Central memory CD8-positive, alpha-beta T cell (primary cell): Measurements from ENCODE around the gene GPR119.
"Not testable (repeated sequence)": the region's sequence is repeated elsewhere in the genome, so short reads cannot be mapped to it uniquely, and the experiment has no call there.

Experiments
- ATAC-seq: fragments of 150-1000 bp; cut with Tn5 transposase; replicated peaks from 2 replicates; pipeline ENCODE4 v1.10.0; 2022; ENCODE audit warnings: mild to moderate bottlenecking, moderate FRiP score, moderate number of reproducible peaks; ENCODE audit not compliant: poor library complexity, severe bottlenecking; ENCODE audit errors: extremely low read depth
- DNase-seq, 2 donors: peaks; one replicate each; pipeline ENCODE4 v3.0.0; 2021; ENCODE audit warnings: low spot score in 2 of 2
- H3K27ac Mint-ChIP-seq: one replicate; pipeline ENCODE4 v1.8.0; 2022; ENCODE audit warnings: low read depth, mild to moderate bottlenecking, moderate library complexity, mixed read lengths
- H3K27me3 Mint-ChIP-seq: one replicate; pipeline ENCODE4 v1.8.0; 2022; ENCODE audit warnings: mixed read lengths
- H3K36me3 Mint-ChIP-seq: one replicate; pipeline ENCODE4 v1.8.0; 2022; ENCODE audit warnings: mild to moderate bottlenecking, moderate library complexity, mixed read lengths; ENCODE audit not compliant: insufficient read depth
- H3K4me1 Mint-ChIP-seq: one replicate; pipeline ENCODE4 v1.8.0; 2022; ENCODE audit warnings: mixed read lengths
- H3K4me3 Mint-ChIP-seq: one replicate; pipeline ENCODE4 v1.8.0; 2022; ENCODE audit warnings: mild to moderate bottlenecking, moderate library complexity, mixed read lengths
- H3K9me3 Mint-ChIP-seq: one replicate; pipeline ENCODE4 v1.8.0; 2022; ENCODE audit warnings: mixed read lengths

The GPR119 gene

DNA sequence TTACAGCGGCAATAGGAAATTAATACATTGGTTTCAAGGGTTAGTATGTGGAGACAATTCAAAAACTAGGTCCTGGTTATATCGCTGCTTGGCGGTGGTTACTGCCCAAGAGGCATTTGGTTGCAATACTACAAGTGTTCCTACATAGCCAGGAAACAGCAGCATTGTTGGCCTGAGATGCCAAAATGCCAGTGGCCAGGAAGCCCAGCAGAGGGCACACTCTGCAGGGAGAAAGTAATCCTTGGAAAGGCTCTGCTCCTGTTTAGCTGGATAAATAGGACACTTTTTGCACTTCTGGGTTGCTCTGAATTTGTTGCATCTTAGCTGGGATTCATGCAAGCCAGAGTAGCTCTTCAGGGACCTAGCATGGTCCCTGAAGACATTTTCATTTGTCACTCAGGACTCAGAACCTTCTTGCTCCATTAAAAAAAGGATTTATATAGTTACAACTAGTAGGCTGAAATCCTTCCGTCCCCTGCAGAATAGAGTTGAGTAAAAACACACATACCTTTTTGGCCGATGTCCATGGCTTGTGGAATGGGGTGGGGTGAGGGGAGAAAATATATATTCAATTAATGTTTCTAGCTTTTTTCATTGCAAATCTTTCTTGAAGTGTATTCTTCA, 8.1 kb upstream of the GPR119 start:
- DNase-seq (no peak), ATAC-seq (no peak)
- Mint-ChIP-seq H3K27ac (no peak overlapping the region), H3K9me3 (no peaks in the 10 kb centered on the region), H3K4me3 (no peak overlapping the region), H3K36me3 (no peaks in the 10 kb centered on the region), H3K27me3 (peaks cover 34% of the 10 kb centered on the region), H3K4me1 (no peaks in the 10 kb centered on the region)

DNA sequence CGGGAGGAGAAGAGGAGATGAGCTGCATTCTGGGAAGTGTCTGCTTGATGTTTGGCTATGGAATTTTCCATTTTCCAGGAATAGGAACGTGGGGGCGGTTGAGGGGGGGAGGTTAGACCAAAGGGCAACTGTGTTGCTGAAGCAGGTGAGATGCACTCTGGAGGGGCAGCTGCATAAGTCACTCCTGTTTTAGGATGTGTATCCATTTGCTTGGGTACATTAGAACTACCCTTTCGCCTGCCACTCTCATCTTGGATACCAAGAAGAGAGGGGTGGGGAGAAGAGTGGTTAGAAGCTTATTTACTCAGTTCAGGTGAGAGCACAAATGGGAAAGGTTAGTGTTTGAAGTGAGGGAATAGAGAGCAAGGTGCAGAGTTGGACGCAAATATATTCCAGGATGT, 934 bp upstream of the GPR119 start:
- H3K9me3 Mint-ChIP-seq: no peaks in the 10 kb centered on the region

DNA sequence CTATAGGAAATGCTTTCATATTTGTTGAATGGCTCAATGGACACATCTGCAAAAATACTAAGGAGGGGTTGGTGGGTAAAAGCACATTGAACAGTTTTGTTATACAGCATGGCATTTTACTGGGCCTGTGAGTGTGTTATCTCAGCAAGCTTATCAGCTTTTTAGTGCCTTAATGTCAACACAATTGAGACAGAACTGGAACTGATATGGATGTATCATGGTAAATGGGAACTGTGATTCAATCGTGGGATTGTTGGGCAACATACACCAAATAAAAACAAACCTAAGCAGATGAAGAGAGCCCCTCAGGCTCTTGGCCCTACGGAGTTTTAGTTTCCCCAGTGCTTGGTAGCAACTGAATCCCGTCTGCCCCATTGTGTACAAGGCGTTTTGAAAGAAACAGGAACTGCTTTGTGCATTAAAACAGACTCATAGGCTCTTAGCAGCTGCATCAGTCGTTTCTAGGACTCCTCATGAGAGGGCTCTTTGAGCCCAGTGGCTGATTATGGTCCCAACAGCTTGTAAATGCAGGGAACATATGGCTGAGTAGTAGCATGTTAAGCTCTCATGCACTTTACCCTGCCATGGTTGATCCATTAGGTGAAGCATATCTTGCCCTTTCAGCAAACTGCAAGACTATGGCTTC, 7.3 kb downstream of the GPR119 start:
- no peaks in the 10 kb centered on the region for H3K9me3 Mint-ChIP-seq
- H3K4me3 Mint-ChIP-seq: no peak overlapping the region
- H3K27me3 Mint-ChIP-seq: no peaks in the 10 kb centered on the region
- no peaks in the 10 kb centered on the region for H3K36me3 Mint-ChIP-seq
- no peak overlapping the region for H3K27ac Mint-ChIP-seq
- no peaks in the 10 kb centered on the region for H3K4me1 Mint-ChIP-seq
- DNase-seq: no peak
- ATAC-seq: no peak

More for the DNA sequence above, 934 bp upstream of the GPR119 start:
- no peak for ATAC-seq
- H3K27me3 Mint-ChIP-seq: no peaks in the 10 kb centered on the region
- DNase-seq: no peak
- no peak overlapping the region for H3K4me3 Mint-ChIP-seq
- no peaks in the 10 kb centered on the region for H3K4me1 Mint-ChIP-seq
- no peak overlapping the region for H3K27ac Mint-ChIP-seq
- H3K36me3 Mint-ChIP-seq: no peaks in the 10 kb centered on the region

DNA sequence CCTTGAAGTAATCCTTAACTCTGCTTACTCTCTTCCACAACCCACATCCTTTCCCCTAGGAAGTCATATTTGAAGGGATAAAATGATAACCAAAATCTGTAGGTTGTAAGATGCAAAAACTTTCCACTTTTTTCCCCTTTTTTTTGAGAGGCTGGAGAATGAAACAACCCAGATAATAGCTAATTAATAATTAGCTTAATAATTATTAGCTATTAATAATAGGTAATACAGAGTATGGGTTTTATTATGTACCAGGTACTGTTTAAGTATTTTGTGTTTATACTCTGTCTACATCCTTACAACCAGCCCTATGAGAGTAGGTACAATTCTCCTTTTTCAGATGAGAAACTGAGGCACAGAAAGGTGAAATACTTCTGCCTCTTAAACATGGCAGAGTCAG, 9.4 kb downstream of the GPR119 start:
- no peaks in the 10 kb centered on the region for H3K9me3 Mint-ChIP-seq
- ATAC-seq (no peak), DNase-seq (no peak)
- H3K4me1 Mint-ChIP-seq: no peaks in the 10 kb centered on the region
- H3K27me3 Mint-ChIP-seq: no peaks in the 10 kb centered on the region
- no peak overlapping the region for H3K27ac Mint-ChIP-seq
- no peaks in the 10 kb centered on the region for H3K36me3 Mint-ChIP-seq
- no peak overlapping the region for H3K4me3 Mint-ChIP-seq

DNA sequence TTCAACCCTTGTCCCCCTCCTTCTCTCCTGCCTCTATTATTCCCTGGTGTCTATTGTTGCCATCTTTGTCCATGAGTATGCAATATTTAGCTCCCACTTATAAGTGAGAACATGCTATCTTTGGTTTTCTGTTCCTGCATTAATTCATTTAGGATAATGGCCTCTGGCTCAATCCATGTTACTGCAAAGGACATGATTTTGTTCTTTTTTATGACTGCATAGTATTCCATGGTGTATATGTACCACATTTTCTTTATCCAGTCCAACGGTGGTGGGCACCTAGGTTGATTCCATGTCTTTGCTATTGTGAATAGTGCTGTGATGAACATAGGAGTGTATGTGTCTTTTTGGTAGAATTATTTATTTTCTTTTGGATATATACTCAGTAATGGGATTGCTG, 33.4 kb downstream of the GPR119 start:
- ATAC-seq, H3K27me3 Mint-ChIP-seq, DNase-seq, H3K4me3 Mint-ChIP-seq, H3K9me3 Mint-ChIP-seq, H3K27ac Mint-ChIP-seq, H3K4me1 Mint-ChIP-seq: not testable (repeated sequence)
- peaks cover 11% of the 10 kb centered on the region for H3K36me3 Mint-ChIP-seq

DNA sequence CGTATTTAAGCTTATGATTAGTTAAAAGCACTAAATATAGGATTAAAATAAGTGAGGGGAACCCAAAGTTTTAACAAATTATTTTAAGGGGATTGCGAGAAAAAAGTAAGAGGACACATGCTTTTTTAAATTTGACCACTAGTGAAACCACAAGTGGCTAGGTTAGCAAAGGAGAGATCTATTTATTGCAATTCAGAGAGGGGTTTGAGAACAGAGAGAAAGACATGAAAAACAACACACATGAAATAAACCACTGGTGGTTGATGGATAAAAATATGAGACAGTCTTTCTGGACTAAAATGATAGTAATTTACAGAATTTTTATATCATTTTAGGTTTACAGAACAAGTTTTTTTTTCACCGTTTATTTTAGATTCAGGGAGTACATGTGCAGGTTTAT, 33.9 kb downstream of the GPR119 start:
- ATAC-seq: no peak
- H3K4me1 Mint-ChIP-seq: no peaks in the 10 kb centered on the region
- no peak overlapping the region for H3K27ac Mint-ChIP-seq
- H3K27me3 Mint-ChIP-seq: no peaks in the 10 kb centered on the region
- no peaks in the 10 kb centered on the region for H3K9me3 Mint-ChIP-seq
- no peak for DNase-seq
- peaks cover 8% of the 10 kb centered on the region for H3K36me3 Mint-ChIP-seq
- no peak overlapping the region for H3K4me3 Mint-ChIP-seq

DNA sequence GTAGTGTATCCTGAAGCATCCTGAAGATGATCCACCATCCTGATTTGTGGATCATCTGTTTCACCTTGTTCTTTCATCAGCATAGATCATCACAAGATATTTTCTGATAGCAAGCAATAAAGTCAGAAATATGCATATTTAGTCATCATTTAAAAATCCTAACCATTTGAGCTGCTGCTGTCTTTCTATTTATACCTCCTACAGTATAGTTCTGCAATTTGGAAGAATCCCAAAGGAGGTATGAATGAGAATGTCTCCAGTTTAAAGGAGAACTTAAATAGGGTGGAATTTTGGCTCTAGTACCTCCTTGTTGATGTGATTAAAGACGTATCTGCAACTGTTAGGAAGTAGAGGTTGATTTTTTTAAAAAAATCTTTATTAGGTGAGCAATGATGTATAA, 38.2 kb downstream of the GPR119 start:
- no peak overlapping the region for H3K27ac Mint-ChIP-seq
- no peak overlapping the region for H3K4me3 Mint-ChIP-seq
- DNase-seq: no peak
- no peaks in the 10 kb centered on the region for H3K27me3 Mint-ChIP-seq
- peaks cover 13% of the 10 kb centered on the region for H3K36me3 Mint-ChIP-seq
- H3K4me1 Mint-ChIP-seq: peaks cover 9% of the 10 kb centered on the region
- no peak for ATAC-seq
- no peaks in the 10 kb centered on the region for H3K9me3 Mint-ChIP-seq

DNA sequence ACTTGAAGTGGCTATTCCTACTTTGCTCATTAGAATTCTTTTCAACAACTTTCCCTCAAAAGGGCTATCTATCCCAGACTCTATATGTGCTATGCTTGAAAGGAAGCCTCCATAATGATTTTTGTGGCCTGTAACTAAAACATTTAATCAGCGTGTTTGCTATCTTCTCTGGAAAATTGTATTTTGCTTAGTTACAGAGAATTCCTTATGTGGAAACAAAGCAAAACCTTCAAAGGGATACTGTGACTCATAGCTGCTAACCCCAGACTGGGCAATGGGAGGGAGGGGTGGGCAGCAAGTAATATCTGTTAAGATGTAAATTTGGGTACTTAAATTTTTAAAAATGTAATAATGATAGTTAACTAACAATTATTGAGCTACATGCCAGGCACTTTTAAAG, 42.1 kb downstream of the GPR119 start:
- H3K27me3 Mint-ChIP-seq: no peaks in the 10 kb centered on the region
- peaks cover 33% of the 10 kb centered on the region for H3K4me1 Mint-ChIP-seq
- no peak overlapping the region for H3K4me3 Mint-ChIP-seq
- ATAC-seq: no peak
- no peak for DNase-seq
- H3K9me3 Mint-ChIP-seq: no peaks in the 10 kb centered on the region
- H3K36me3 Mint-ChIP-seq: peaks cover 11% of the 10 kb centered on the region
- no peak overlapping the region for H3K27ac Mint-ChIP-seq

DNA sequence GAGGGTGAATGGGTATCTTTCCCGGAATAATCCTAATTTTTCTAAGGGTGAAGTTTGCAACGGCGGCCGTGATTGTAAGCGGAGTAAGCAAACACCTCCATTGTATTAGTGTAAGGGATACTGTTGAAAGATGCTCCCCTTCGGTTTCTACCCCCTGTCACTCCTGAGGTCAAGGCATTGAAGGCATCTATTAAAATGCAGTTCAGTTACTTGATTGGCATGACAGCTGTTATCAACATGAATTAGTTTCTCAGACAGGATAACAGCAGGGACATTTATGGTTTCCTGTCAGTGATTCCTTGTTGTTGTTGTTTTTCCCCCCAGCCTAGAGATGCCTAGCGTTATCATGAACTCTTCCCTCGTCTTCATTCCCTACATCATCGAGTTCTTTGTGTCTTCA, 45.2 kb downstream of the GPR119 start:
- Mint-ChIP-seq H3K27ac (peak overlapping the region; percentile 95), H3K4me3 (peak overlapping the region; percentile 99), H3K4me1 (peaks cover 33% of the 10 kb centered on the region), H3K27me3 (no peaks in the 10 kb centered on the region), H3K9me3 (no peaks in the 10 kb centered on the region), H3K36me3 (peaks cover 6% of the 10 kb centered on the region)
- no peak for ATAC-seq
- DNase-seq: no peak

DNA sequence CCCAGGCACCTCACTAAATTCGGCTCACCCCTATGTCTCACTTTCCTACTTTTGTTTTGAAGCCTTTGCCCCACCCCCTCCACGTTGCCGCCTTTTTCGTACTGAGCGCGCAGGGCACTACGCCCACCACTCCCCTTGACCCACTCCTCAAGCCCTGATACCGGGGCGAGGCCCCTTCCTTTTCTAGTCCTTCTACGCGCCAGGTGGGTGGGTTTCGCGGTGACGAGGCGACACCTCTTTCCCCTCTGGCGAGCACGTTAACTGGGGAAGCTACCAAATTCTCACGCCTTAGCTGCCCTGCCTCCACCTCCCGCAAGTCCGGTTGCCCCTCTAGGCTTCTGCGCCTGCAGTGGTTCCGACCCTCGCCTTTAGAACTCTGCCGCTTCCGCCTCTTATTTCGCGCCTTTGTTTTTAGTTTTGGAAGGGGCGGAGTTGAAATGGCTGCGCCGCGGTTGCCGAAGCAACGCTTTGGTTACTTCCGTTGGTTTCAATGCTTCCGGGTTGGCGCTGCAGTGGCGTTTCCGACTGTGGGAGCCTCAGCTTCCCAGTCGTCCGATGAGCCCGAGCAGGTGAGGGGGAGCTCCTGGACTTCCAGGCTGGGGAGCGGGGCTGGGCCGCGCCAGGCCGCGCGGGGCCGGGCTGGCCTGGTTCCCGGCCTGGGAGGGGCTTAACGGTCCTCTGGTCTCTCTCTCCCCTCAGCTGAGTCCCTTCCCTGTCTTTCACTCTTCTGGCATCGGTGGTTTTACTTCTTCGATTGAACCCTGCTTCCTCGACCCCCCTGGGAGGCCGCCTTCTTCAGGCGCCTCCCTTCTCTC, 45.9 kb downstream of the GPR119 start, which contains the start of gene SLC25A14:
Gene SLC25A14, plus strand, starts transcription at position 512 of the 815 bp plus-strand sequence. CDS start 360 bp downstream, outside the sequence.
- peak within 1 kb of the TSS; percentile 99 for H3K4me3 Mint-ChIP-seq
- peaks cover 4% of the 10 kb centered on the region for H3K36me3 Mint-ChIP-seq
- H3K27me3 Mint-ChIP-seq: no peaks in the 10 kb centered on the region
- H3K9me3 Mint-ChIP-seq: no peaks in the 10 kb centered on the region
- peaks cover 31% of the 10 kb centered on the region for H3K4me1 Mint-ChIP-seq
- H3K27ac Mint-ChIP-seq: peak within 1 kb of the TSS; percentile 95
- DNase-seq (peak; percentile 42 to 57), ATAC-seq (peak; percentile 95)

DNA sequence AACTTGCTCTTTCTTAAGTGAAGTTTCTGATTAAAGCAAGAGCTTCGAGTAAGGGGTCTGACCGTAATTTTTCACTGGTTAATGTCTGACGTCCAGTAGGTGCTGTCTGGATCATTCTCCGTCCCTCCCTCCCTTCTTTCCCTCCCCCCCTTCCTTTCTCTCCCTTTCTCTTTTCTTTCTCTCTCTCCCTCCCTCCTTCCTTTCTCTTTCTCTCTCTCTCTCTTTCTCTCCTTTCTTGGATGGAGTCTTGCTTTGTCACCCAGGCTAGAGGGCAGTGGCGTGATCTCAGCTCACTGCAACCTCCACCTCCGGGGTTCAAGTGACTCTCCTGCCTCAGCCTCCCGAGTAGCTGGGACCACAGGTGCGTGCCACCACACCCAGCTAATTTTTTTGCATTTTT, 46.6 kb downstream of the GPR119 start:
- H3K27me3 Mint-ChIP-seq, H3K36me3 Mint-ChIP-seq, DNase-seq, H3K9me3 Mint-ChIP-seq, ATAC-seq: not testable (repeated sequence)
- H3K4me3 Mint-ChIP-seq: peak overlapping the region; percentile 99
- H3K27ac Mint-ChIP-seq: peak overlapping the region; percentile 95
- peaks cover 23% of the 10 kb centered on the region for H3K4me1 Mint-ChIP-seq

DNA sequence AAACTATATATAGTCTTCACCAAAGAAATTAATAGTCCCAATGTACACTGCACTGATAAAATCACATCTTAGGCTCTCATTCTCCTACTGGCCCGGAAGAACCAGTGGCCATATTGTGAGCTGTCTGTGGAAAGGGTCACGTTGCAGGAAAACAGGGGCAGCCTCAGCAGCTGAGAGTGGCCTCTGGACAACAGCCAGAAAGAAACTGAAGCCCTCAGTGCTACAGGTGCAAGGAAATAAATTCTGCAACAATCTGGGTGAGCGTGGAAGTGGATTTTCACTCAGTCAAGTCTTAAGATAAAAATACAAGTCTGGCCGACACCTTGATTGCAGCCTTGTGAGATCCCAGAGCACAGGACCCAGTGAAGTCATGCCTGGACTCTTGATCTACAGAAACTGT, 48.9 kb downstream of the GPR119 start:
- Mint-ChIP-seq H3K9me3 (no peaks in the 10 kb centered on the region), H3K27me3 (no peaks in the 10 kb centered on the region), H3K4me3 (no peak overlapping the region), H3K27ac (no peak overlapping the region), H3K4me1 (peaks cover 23% of the 10 kb centered on the region), H3K36me3 (peaks cover 3% of the 10 kb centered on the region)
- ATAC-seq (no peak), DNase-seq (no peak)
